Measurements from ENCODE around the gene CTXND1. TPM values are rescaled to one million over a fixed set of nuclear protein-coding genes. Genes with fewer than 3 reads are reported as not detected.

Gene CTXND1
- total RNA-seq, 1 experiment from 2014 or later: 0.04 TPM

- no peak for ATAC-seq
- CTCF ChIA-PET: no interaction called here
These were observed 2.0 kb downstream of the CTXND1 start for GRCh38 chr15:80249973-80250372.

GRCh38 chr15:80247320-80247719 is 4.7 kb downstream of the CTXND1 start:
- CTCF ChIA-PET: no interaction called here
- no peak for ATAC-seq
- no peak for TF ChIP-seq ZSCAN18 (CRISPR knock-in tag; IDR thresholded peaks at IDR 0.05)
- TF ChIP-seq ZNF532 (CRISPR knock-in tag; IDR thresholded peaks at IDR 0.05; ENCODE audit: borderline replicate concordance): no peak
- no peak for TF ChIP-seq ZNF512 (CRISPR knock-in tag; IDR thresholded peaks at IDR 0.05; ENCODE audit: borderline replicate concordance)
- no peak for TF ChIP-seq GRHL2 (CRISPR knock-in tag; IDR thresholded peaks at IDR 0.05; ENCODE audit: insufficient replicate concordance, severe bottlenecking)
- TF ChIP-seq SOX15 (CRISPR knock-in tag; IDR thresholded peaks at IDR 0.05): no peak
- no peak for TF ChIP-seq ZMAT4 (CRISPR knock-in tag; IDR thresholded peaks at IDR 0.05)
- no peak for TF ChIP-seq MXD4 (CRISPR knock-in tag; IDR thresholded peaks at IDR 0.05; ENCODE audit: borderline replicate concordance)
- TF ChIP-seq HMGA2 (CRISPR knock-in tag; IDR thresholded peaks at IDR 0.05): no peak
- TF ChIP-seq ATF3 (CRISPR knock-in tag; conservative IDR thresholded peaks at IDR 0.05): no peak
- no peak for TF ChIP-seq ERG (CRISPR knock-in tag; IDR thresholded peaks at IDR 0.05)
- no peak for TF ChIP-seq FOXP4 (CRISPR knock-in tag; IDR thresholded peaks at IDR 0.05)
- TF ChIP-seq E2F5 (CRISPR knock-in tag; IDR thresholded peaks at IDR 0.05): no peak
- TF ChIP-seq NR2C2 (CRISPR knock-in tag; IDR thresholded peaks at IDR 0.05): no peak
- TF ChIP-seq USF2 (CRISPR knock-in tag; IDR thresholded peaks at IDR 0.05): no peak
- TF ChIP-seq CREM (CRISPR knock-in tag; IDR thresholded peaks at IDR 0.05): no peak
- H3K9me3 Mint-ChIP-seq: no peaks in the 10 kb centered on the region
- H3K4me3 Mint-ChIP-seq: no peak overlapping the region
- H3K4me1 Mint-ChIP-seq: peaks cover 4% of the 10 kb centered on the region
- H3K27me3 Mint-ChIP-seq (ENCODE audit: low read depth): peaks cover 39% of the 10 kb centered on the region
- H3K27ac Mint-ChIP-seq: no peak overlapping the region
- H3K36me3 Mint-ChIP-seq: no peaks in the 10 kb centered on the region
- DNase-seq (ENCODE audit: low spot score): no peak
- POLR2A ChIA-PET: no interaction called here

More at GRCh38 chr15:80249973-80250372, 2.0 kb downstream of the CTXND1 start:
- no peak for DNase-seq (ENCODE audit: low spot score)
- POLR2A ChIA-PET: no interaction called here
- TF ChIP-seq HMGA2 (CRISPR knock-in tag; IDR thresholded peaks at IDR 0.05): no peak
- H3K27ac Mint-ChIP-seq: no peak overlapping the region
- H3K27me3 Mint-ChIP-seq (ENCODE audit: low read depth): peaks cover 55% of the 10 kb centered on the region
- H3K4me1 Mint-ChIP-seq: peaks cover 4% of the 10 kb centered on the region
- H3K36me3 Mint-ChIP-seq: no peaks in the 10 kb centered on the region
- H3K9me3 Mint-ChIP-seq: no peaks in the 10 kb centered on the region
- no peak overlapping the region for H3K4me3 Mint-ChIP-seq

All from WTC11 (cell line).